Myometrial cell (primary cell): ENCODE results near the gene MACIR. TPM values are rescaled to one million over a fixed set of nuclear protein-coding genes. Genes with fewer than 3 reads are reported as not detected.

ENCODE experiments used
- total RNA-seq: library from RNA; depleted of rRNA; stranded (reverse); fragments of >200 nt; gene quantifications from 2 replicates; pipeline ENCODE4 v1.2.3, GENCODE V29; 2015

MACIR gene, protein sequence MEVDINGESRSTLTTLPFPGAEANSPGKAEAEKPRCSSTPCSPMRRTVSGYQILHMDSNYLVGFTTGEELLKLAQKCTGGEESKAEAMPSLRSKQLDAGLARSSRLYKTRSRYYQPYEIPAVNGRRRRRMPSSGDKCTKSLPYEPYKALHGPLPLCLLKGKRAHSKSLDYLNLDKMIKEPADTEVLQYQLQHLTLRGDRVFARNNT
- total RNA-seq: 16.0 and 16.7 TPM in 2 replicates

DNA sequence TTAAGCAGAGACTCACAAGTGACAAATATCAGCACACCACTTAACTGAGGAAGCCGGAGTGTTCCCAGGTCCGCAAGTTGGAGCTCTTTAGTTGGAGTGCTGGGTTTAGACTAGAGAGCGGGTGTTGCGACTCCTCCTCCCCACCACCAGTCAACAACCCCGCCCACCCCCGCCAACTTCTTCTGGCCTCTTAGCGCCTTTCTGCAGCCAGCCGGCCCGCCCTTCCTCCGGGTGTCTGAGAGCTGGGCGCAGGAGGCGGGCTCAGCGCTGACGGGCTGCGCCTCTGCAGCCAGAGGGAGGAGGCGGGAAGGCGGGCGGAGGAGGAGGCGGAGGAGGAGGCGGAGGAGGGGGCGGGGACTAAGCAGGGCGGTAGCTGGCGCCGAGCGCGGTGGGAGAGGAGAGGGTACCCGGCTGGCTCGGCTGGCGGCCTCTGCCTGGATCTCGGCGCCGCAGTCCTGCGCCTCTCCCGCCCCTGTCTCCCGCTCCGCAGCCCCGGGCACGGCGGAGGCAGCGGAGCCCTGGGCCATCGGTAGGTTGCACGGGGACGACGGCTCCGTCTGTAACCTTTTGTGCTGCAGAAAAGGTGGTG lies at the start of gene MACIR:
MACIR (plus strand) TSS at position 396 of the 589 bp plus-strand sequence. CDS start 17,157 bp downstream, outside the sequence.

Other genes with a start within 250 kb of the MACIR start
- gene GIN1, start 138.6 kb upstream of the MACIR start, total RNA-seq: 5.5 and 7.8 TPM in 2 replicates
- 26.8 and 46.8 TPM in 2 replicates for gene PPIP5K2, start 138.5 kb upstream of the MACIR start, total RNA-seq